Adrenal gland (tissue), 12 donors: ENCODE measurements around the gene C9orf50. TPM values are rescaled to one million over a fixed set of nuclear protein-coding genes. Genes with fewer than 3 reads are reported as not detected.
A peak's percentile ranks its signal among the peaks of the same experiment; 100 is the strongest.

Experiments
- DNase-seq, 7 donors: peaks; one replicate each; pipeline ENCODE4 v3.0.0-alpha.2; 2019 to 2020
- H3K27ac ChIP-seq, 5 donors: fragments of 200-600 bp; sonication (generic) in 4 of 5; 1 replicate in 3 of 5; 2 replicates in 2 of 5; pipeline versions ENCODE4 v1.5.1 to v1.8.0; 2016 to 2020; ENCODE audit warnings: mild to moderate bottlenecking in 1 of 5
- H3K27me3 ChIP-seq: fragments of 200-600 bp; 2 replicates; pipeline ENCODE4 v1.8.0; 2021
- H3K36me3 ChIP-seq, 2 donors: fragments of 200-600 bp; replicated peaks in 1 of 2; 1 replicate in 1 of 2; 2 replicates in 1 of 2; pipeline versions ENCODE4 v1.5.1 to v1.8.0; 2018 to 2022
- H3K4me1 ChIP-seq, 2 donors: fragments of 200-600 bp; replicated peaks in 1 of 2; 1 replicate in 1 of 2; 2 replicates in 1 of 2; pipeline versions ENCODE4 v1.5.1 to v1.8.0; 2018 to 2021
- H3K4me3 ChIP-seq, 4 donors: fragments of 200-600 bp; sonication (generic) in 3 of 4; one replicate each; pipeline ENCODE4 v1.5.1; 2016 to 2018
- H3K9me3 ChIP-seq, 3 donors: fragments of 200-600 bp; sonication (generic) in 1 of 3; replicated peaks in 1 of 3; 1 replicate in 2 of 3; 2 replicates in 1 of 3; pipeline versions ENCODE4 v1.5.1 to v1.8.0; 2016 to 2021
- POLR2A ChIP-seq, 2 donors: fragments of 450-650 bp; IDR thresholded peaks; one replicate each; pipeline ENCODE4 v1.6.1; 2017; ENCODE audit warnings: antibody characterized with exemption in 2 of 2, mild to moderate bottlenecking in 2 of 2, moderate library complexity in 1 of 2
- WGBS, 4 donors: extraction: QIAGEN DNeasy Blood & Tissue Kit in 2 of 4; methylation state at CpG; one replicate each; pipeline versions ENCODE4 v1.1.5 to v1.1.7; 2013 to 2017; 5-methylcytosine and 5-hydroxymethylcytosine counted together
- intact Hi-C, 2 donors: fragments of 100-400 bp; cut with DNase I; formaldehyde crosslinking; loops; one replicate each; pipeline versions ENCODE4 v1.14.1 to v1.15.0; 2022 to 2023
- polyA plus RNA-seq, 3 donors: library from polyadenylated mRNA; stranded (reverse); fragments of 200-250 nt in 2 of 3; fragments of 350-450 nt in 1 of 3; fragmentation: Illumina TruSeq in 1 of 3; extraction: RNeasy Lipid Tissue Mini Kit (QIAGEN cat#74804) in 1 of 3; gene quantifications; one replicate each; pipeline ENCODE4 v1.2.3, GENCODE V29; 2013 to 2014
- total RNA-seq, 9 donors: library from RNA; depleted of rRNA in 4 of 9; stranded (reverse); fragments of >200 nt in 4 of 9; fragments of 120-200 nt in 1 of 9; fragmentation: NEBNext Ultra II Directional in 1 of 9; extraction: Animal tissue kit (Norgen Biotek cat#: 25700) in 1 of 9; gene quantifications; one replicate each; pipeline versions ENCODE4 v1.1.0 to v1.2.4, GENCODE V29; 2013 to 2023
- TF ChIP-seq, protein P1 (sequence below), 6 experiments: fragments of 450-650 bp in 4 of 6; fragments of 200-600 bp in 2 of 6; sonication (generic) in 1 of 6; IDR thresholded peaks; 1 replicate in 5 of 6; 2 replicates in 1 of 6; pipeline versions ENCODE4 v1.5.1 to v1.8.0; 2016 to 2021; ENCODE audit warnings: antibody characterized with exemption in 6 of 6, mild to moderate bottlenecking in 2 of 6, moderate library complexity in 1 of 6
- donor health status: healthy with polysubstance abuse.
- donor health status: Bipolar disorder and iron deficiency.
- donor health status: DM: yes; HTN: yes; CAD: no.
- donor health status: DM: no; HTN: no; CAD: no.
- donor health status: DM: no; HTN: no; CAD: no.
- donor health status: DM: yes; HTN: yes; CAD: no.

The C9orf50 gene
- total and polyA plus RNA-seq, 12 donors: 0.11 to 0.74 (median 0.37) TPM; not detected in 7

DNA sequence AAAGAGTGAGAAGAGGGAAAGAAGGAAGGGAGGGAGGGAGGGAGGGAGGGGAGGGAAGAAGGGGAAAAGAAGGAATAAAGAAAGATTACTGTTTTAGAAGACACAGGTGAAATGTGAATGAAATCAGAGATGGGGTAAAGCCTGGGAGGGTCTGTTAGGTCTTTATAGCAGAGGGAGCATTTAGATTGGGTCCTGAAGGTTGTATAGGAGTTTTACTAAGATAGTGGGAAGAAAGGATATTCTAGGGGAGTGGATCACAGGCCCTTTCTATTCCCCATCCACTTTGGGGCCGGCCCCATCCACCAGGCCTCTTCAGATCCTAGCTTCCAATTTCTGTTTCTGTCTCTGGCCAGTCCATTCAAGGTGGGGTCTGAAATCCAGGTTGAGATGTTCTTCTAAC is 35.5 kb downstream of the C9orf50 start:
- H3K4me1 ChIP-seq: peaks cover 0 to 5% of the 10 kb centered on the region in 2 donors
- H3K27ac ChIP-seq: no peak overlapping the region
- intact Hi-C loops: no loop called here
- no peak overlapping the region for H3K4me3 ChIP-seq
- no peaks in the 10 kb centered on the region for H3K27me3 ChIP-seq
- H3K36me3 ChIP-seq: no peaks in the 10 kb centered on the region
- no peak for DNase-seq
- WGBS, 4 donors: 86 to 100% (median 97%) methylated on average over 1 of the region's 1 CpG
- H3K9me3 ChIP-seq: no peaks in the 10 kb centered on the region
- TF ChIP-seq, protein P1, sequence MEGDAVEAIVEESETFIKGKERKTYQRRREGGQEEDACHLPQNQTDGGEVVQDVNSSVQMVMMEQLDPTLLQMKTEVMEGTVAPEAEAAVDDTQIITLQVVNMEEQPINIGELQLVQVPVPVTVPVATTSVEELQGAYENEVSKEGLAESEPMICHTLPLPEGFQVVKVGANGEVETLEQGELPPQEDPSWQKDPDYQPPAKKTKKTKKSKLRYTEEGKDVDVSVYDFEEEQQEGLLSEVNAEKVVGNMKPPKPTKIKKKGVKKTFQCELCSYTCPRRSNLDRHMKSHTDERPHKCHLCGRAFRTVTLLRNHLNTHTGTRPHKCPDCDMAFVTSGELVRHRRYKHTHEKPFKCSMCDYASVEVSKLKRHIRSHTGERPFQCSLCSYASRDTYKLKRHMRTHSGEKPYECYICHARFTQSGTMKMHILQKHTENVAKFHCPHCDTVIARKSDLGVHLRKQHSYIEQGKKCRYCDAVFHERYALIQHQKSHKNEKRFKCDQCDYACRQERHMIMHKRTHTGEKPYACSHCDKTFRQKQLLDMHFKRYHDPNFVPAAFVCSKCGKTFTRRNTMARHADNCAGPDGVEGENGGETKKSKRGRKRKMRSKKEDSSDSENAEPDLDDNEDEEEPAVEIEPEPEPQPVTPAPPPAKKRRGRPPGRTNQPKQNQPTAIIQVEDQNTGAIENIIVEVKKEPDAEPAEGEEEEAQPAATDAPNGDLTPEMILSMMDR (IDR thresholded peaks at IDR 0.05): no peak
- no peak for TF ChIP-seq POLR2A (IDR thresholded peaks at IDR 0.05)

DNA sequence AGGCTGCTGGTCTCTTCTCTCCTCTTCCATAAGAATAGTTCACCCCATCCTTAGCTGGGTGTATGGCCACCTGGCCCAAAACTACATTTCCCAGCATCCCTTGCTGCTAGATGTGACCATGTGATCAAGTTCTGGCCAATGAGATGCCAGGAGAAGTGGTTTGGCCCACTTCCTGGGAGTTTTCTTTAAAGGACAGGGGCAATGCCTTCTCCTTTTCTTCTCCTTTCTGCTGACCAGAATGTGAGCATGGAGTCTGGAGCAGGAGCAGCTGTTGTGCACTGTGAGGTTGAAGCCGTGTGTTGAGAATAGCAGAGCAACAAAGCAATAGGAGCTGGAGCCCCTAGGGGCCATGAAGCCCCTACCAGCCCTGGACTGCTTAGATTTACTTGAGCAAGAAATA is 36.8 kb downstream of the C9orf50 start:
- intact Hi-C loops: no loop called here
- no peaks in the 10 kb centered on the region for H3K27me3 ChIP-seq
- peaks cover 0 to 5% of the 10 kb centered on the region in 2 donors for H3K4me1 ChIP-seq
- no peak overlapping the region for H3K4me3 ChIP-seq
- WGBS, 4 donors: 71 to 91% (median 85%) methylated on average over 1 of the region's 1 CpG
- no peak for TF ChIP-seq POLR2A (IDR thresholded peaks at IDR 0.05)
- TF ChIP-seq, protein P1 (IDR thresholded peaks at IDR 0.05): no peak
- H3K36me3 ChIP-seq: no peaks in the 10 kb centered on the region
- DNase-seq: peak; percentile 68 to 91 (median 77)
- peak overlapping the region in 1 of 5 donors; percentile 15 for H3K27ac ChIP-seq
- H3K9me3 ChIP-seq: no peaks in the 10 kb centered on the region

DNA sequence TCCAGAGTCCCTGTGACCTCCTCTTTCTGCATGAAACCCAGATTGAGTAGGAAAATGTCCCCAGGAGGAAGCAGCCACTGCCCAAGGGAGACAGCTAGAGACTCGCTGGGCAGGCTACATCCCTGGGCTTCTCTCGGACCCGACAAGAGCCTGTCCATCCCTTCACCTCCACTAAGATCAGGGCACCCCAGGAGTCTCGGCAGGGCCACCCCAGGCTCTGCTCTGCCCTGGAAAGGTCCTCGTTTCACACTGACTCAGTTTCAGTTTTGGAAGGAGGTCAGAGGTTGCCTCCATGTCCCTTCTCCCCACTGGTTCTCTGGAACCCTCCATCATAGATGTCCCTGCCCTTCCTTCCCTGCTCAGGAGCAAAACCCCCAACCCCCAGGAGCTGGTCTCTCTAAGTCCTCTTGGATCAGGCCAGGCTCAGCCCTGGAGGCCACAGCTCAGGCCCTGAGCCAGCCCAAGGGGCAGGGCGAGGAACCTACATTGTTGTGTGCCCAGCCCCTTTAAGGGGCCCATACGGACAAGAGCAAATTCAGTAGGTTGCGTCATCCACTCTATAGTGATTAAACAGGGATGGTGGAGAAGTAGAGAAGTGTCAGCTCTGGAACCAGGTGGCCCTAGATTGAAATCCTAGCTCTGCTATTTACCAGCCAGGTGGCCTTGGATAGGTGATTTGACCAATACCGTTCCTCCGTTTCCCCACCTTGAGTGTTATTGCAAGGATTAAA is 37.4 kb downstream of the C9orf50 start:
- no peak for DNase-seq
- WGBS, 4 donors: 65 to 80% (median 69%) methylated on average over 5 to 10 of the region's 10 CpGs
- no peak overlapping the region for H3K4me3 ChIP-seq
- H3K36me3 ChIP-seq: no peaks in the 10 kb centered on the region
- H3K27me3 ChIP-seq: no peaks in the 10 kb centered on the region
- TF ChIP-seq POLR2A (IDR thresholded peaks at IDR 0.05): no peak
- TF ChIP-seq, protein P1 (IDR thresholded peaks at IDR 0.05): no peak
- H3K4me1 ChIP-seq: peaks cover 0 to 5% of the 10 kb centered on the region in 2 donors
- intact Hi-C loops: no loop called here
- no peaks in the 10 kb centered on the region for H3K9me3 ChIP-seq
- no peak overlapping the region for H3K27ac ChIP-seq

DNA sequence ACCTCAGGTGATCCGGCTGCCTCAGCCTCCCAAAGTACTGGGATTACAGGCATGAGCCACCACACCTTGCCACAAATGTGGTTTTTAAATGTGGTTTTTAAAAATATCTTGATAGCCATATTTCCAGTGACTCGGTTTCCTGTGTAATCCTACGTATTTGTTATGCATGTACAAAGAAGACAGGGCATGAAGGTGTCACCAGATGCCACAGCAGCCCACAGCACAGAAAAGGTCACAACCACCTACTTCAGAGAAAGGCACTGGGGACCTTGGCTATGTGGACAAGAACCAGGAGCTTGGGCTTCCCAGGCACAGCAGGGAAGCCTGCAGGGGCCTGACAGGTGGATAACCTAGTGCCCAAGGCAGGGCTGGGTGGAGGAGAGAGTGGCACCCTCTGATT is 38.0 kb downstream of the C9orf50 start:
- no peak overlapping the region for H3K4me3 ChIP-seq
- WGBS, 4 donors: 82 to 86% (median 84%) methylated on average over 3 of the region's 3 CpGs
- no peak overlapping the region for H3K27ac ChIP-seq
- H3K27me3 ChIP-seq: no peaks in the 10 kb centered on the region
- TF ChIP-seq, protein P1 (IDR thresholded peaks at IDR 0.05): no peak
- no peak for TF ChIP-seq POLR2A (IDR thresholded peaks at IDR 0.05)
- no peaks in the 10 kb centered on the region for H3K36me3 ChIP-seq
- no peaks in the 10 kb centered on the region for H3K9me3 ChIP-seq
- peaks cover 0 to 5% of the 10 kb centered on the region in 2 donors for H3K4me1 ChIP-seq
- no peak for DNase-seq
- intact Hi-C loops: no loop called here
